ENCODE measurements around the gene GNA15.

The GNA15 gene

GRCh38 chr19:3135961-3136683 is at the start of gene GNA15:
Gene GNA15, plus strand, starts transcription at chr19:3136033. Its CDS starts 418 bp downstream, at chr19:3136451.
- DNase-seq (ENCODE audit: low spot score), result no peak

- no peak for DNase-seq (ENCODE audit: low spot score)
Observed at GRCh38 chr19:3087769-3088168, 48.1 kb upstream of the GNA15 start.

- peak; percentile 27 for DNase-seq (ENCODE audit: low spot score)
Observed at GRCh38 chr19:3089299-3089855, 46.5 kb upstream of the GNA15 start.

GRCh38 chr19:3094601-3095440 is 41.0 kb upstream of the GNA15 start:
- no peak for DNase-seq (ENCODE audit: low spot score)

- DNase-seq (ENCODE audit: low spot score), result no peak
Observed at GRCh38 chr19:3095441-3096191, 40.2 kb upstream of the GNA15 start.

GRCh38 chr19:3096267-3096901 is 39.4 kb upstream of the GNA15 start:
- no peak for DNase-seq (ENCODE audit: low spot score)

- DNase-seq (ENCODE audit: low spot score), result no peak
Observed at GRCh38 chr19:3096902-3097326, 38.9 kb upstream of the GNA15 start.

- DNase-seq (ENCODE audit: low spot score), result no peak
Observed at GRCh38 chr19:3097442-3097871, 38.4 kb upstream of the GNA15 start.

GRCh38 chr19:3098141-3098514 is 37.7 kb upstream of the GNA15 start:
- DNase-seq (ENCODE audit: low spot score), result no peak

GRCh38 chr19:3098515-3099346 is 37.1 kb upstream of the GNA15 start:
- DNase-seq (ENCODE audit: low spot score), result no peak

- no peak for DNase-seq (ENCODE audit: low spot score)
Observed at GRCh38 chr19:3099347-3100145, 36.3 kb upstream of the GNA15 start.

GRCh38 chr19:3100331-3100730 is 35.5 kb upstream of the GNA15 start:
- DNase-seq (ENCODE audit: low spot score), result no peak

GRCh38 chr19:3100747-3101730 is 34.8 kb upstream of the GNA15 start:
- no peak for DNase-seq (ENCODE audit: low spot score)

- no peak for DNase-seq (ENCODE audit: low spot score)
Observed at GRCh38 chr19:3102239-3103140, 33.3 kb upstream of the GNA15 start.

GRCh38 chr19:3104708-3104983 is 31.2 kb upstream of the GNA15 start:
- no peak for DNase-seq (ENCODE audit: low spot score)

- no peak for DNase-seq (ENCODE audit: low spot score)
Observed at GRCh38 chr19:3105641-3106508, 30.0 kb upstream of the GNA15 start.

Data from LoVo (cell line).